GM18511 (cell line): ENCODE data around the gene SPTLC1.
"Not testable (repeated sequence)": the region's sequence is repeated elsewhere in the genome, so short reads cannot be mapped to it uniquely, and the experiment has no call there.

ENCODE experiments used
- ATAC-seq: cut with Tn5 transposase; IDR thresholded peaks from one replicate; pipeline ENCODE4 v1.9.1; 2021; ENCODE audit warnings: mild to moderate bottlenecking, moderate library complexity; ENCODE audit not compliant: unreplicated experiment

SPTLC1 gene, protein sequence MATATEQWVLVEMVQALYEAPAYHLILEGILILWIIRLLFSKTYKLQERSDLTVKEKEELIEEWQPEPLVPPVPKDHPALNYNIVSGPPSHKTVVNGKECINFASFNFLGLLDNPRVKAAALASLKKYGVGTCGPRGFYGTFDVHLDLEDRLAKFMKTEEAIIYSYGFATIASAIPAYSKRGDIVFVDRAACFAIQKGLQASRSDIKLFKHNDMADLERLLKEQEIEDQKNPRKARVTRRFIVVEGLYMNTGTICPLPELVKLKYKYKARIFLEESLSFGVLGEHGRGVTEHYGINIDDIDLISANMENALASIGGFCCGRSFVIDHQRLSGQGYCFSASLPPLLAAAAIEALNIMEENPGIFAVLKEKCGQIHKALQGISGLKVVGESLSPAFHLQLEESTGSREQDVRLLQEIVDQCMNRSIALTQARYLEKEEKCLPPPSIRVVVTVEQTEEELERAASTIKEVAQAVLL

DNA sequence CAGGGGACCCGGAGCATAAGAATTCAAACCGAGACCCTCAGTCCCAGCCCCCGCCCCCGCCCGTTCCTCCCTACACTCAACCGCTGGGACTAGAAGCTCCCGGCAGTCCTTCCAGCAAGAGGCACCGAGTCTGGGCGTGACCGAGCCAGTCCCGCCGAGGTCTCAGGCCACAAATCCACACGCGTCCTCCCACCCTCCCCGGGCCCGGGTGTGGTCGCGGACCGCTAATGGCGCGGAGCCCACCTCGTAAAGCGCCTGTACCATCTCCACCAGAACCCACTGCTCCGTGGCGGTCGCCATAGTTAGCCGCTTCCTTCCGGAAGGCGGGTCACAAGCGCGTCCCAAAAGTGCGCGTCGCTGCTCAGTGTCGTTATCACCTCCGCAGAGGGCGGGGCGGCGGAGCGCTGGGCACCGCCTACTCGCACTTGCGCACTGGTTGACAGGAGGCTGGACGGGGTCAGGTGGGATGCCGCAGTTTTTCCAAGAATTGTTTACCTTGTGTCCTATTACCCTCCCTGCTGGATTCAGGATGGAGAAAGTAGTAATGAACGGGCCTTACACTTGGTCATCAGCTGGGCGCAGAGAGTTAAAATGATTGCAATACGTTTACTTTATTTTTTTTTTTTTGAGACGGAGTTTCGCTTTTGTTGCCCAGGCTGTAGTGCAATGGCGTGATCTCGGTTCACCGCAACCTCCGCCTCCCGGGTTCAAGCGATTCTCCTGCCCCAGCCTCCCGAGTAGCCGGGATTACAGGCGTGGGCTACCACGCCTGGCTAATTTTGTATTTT, at the start of gene SPTLC1:
Gene SPTLC1 (minus strand): TSS at position 343 of the 788 bp plus-strand sequence. CDS start 43 bp downstream, at position 300.
- peak; percentile 98 for ATAC-seq

DNA sequence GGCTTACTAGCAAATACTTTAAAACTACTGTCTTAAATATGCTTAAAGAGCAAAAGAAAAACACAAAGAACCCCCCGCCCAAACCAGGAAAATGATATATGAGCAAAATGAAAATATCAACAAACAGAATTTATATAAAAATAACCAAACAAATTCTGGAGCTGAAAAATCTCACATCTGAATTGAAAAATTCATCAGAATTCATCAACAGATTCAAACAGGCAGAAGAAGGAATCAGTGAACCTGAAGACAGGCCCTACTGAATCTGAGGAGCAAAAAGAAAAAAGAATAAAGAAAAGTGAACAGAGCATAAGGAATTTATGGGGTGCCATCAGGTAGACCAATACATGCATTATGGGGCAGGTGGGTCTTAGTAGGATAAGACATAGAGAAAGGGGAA, 49.8 kb upstream of the SPTLC1 start:
- no peak for ATAC-seq

DNA sequence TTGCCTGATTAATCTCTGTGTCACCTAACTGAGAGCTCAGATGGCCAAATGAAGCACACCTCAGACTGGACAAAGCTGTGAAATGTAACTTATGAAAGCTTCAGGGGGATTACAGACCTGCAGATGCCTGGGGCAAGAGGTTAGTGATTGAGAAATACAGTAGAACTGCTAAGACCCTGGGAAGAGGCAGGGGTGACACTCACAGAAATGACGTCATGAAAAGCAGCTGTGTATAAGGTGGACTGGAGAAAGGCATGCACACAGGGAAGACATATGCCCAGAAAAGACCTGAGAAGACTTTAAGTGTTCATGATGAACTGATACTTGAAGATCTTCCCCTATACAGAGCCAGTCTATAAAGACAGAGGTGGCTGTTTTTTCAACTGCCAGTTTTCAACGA, 49.3 kb upstream of the SPTLC1 start:
- no peak for ATAC-seq

DNA sequence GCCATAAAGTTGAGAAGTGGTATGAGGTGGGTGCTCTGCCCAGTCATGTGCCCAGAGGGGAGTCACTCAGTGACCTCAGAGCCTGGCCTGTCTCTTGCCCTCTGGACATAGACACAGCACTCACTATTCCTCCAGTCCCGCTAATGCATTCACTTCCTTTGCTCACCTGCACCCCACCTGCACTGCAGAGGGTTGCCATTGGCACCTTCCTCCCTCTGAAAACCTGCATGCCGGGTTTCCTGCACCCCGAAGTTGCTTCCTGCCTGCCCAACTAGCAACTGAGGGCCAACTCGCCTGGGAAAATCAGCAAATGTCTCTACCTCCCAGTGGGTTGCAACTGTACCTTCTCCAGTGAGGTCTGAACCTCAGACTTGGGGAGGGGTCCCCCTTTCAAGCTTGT, 48.1 kb upstream of the SPTLC1 start:
- ATAC-seq: no peak

DNA sequence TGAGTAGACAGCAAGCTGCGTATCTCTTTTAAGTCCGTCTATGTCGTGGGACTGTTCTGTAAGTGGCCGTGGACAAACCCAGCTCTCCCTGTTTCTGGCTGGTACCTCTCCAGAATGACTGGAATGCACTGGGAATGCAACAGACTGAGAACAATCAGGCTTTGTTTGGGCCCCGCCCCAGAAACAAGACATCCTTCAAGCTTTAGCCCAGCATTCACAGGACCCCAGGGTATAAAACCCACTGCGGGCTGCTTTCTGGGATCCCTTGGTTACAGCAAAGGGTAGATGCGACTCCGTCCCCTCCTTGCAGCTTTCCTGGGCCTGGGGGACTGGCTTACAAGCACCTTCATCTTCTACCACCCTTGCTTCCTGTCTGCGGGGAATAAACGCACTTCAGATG, 45.6 kb upstream of the SPTLC1 start:
- no peak for ATAC-seq

DNA sequence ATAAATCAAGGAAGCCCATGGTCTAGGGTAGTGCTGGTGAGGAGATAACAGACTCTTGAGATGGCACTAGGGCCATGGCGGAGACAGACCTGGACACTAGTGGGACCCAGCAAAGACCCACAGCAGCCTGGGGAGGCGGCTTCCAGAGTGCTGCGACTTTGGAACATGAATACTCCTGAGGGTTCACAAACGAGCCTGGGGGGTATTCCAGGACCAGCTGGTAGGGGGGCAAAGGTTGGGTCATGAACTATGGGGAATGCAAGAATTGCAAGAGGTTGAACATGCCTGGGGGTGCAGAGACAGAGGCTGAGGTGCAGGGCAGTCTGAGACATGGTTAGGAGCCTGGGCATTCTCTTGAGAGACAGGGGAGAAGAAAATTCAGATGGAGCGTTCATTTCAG, 43.8 kb upstream of the SPTLC1 start:
- ATAC-seq: no peak

DNA sequence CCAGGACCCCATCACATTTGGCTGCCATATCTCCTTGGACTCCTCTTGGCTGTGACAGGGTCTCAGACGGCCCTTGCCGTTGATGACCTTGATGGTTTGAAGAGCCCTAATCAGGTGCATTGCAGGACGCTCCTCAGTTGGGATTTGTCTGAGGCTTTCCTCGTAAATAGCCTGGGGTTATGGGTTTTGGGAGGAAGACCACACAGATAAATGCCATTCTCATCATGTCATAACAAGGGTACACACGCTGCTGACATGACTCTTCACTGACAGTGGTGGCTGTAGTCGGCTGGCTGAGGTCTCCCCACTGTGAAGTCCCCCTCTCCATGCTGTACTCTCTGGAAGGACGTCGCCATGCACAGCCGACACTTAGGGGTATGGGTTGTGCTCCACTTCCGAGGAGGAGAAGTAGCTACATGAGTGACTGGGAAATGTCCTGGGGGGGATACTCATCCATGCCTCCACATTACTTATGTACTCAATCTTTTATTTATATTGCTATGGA, 42.9 kb upstream of the SPTLC1 start:
- ATAC-seq: no peak

DNA sequence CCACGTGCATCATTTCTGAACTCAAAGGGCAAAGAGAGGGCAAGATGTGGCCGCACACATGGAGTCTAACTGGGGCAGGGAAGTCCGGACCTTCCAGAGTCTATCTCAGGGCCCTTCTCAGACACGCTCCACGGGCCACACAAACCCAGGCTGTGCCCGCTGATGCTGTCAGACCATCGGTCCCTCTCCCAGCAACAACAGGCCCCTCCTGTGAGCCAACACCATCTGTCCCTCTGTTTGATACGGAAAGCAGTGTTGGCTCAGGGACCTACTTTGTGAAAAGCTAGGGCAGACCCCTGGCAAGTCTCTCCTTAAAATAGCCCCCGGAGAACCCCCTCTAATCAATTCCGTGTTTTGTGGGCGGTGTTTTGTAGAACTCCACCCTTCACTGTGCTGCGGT, 40.5 kb upstream of the SPTLC1 start:
- ATAC-seq: not testable (repeated sequence)

DNA sequence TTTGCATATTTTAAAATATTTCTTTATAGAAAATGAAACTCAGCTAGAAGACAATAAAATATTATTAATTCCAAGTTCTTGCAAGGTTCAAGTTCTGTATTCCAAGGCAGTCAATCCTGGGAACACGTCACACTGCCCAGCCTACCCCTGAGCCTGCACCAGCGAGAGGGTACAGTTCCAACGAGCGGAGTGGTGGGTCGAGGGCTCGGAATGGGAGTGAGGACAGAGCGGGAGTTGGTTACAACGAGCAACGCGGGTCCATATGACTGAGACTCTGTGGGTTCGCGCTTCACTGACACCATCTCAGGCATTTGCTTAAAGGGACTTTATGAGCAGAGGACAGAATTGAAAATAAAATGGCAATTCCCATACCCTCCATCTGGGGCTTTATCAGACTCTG, 40.0 kb upstream of the SPTLC1 start:
- ATAC-seq: no peak

DNA sequence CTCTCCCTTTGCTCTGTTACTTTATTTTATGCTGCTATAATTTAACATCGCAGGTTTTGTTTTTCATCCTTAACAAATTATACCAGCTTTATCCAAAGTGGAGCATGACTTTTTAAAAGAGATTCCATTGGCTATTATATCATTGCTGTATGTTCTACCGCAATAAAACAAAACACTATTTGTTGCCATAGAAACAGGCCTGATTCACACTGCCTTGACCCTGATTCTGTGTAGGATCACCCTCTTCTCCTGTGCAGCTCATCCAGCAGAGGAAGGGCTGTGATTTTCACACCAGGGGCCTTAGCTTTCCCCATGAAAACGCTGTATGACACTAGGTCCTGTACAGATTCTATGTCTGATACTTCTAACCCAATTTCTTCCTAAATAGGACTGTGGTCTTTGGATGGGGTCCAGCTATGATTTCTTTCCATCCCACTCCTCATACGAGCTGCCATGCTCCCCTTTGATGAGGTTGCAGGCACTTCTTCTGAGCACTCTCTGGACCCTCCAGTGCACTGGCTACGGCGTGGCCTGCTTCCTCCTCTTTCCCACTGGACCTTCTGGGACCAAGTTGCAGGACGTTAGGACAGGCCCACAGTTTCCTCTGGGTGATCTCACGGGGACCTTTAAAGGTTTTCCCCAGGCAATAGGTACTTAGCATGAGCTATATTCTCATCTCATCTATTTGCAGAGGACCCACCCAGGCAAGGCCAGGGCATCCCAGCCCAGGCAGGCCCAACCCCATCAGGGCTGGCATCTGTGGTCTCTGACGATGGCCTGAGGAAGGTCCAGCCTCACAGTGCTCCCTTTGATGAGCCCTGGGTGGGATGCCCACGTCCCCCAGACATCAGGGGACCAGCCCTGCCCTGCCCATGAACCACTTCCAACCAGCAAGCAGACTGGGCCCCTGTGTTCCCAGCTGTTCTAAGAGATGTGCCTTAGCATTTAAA, 38.5 kb upstream of the SPTLC1 start:
- not testable (repeated sequence) for ATAC-seq

DNA sequence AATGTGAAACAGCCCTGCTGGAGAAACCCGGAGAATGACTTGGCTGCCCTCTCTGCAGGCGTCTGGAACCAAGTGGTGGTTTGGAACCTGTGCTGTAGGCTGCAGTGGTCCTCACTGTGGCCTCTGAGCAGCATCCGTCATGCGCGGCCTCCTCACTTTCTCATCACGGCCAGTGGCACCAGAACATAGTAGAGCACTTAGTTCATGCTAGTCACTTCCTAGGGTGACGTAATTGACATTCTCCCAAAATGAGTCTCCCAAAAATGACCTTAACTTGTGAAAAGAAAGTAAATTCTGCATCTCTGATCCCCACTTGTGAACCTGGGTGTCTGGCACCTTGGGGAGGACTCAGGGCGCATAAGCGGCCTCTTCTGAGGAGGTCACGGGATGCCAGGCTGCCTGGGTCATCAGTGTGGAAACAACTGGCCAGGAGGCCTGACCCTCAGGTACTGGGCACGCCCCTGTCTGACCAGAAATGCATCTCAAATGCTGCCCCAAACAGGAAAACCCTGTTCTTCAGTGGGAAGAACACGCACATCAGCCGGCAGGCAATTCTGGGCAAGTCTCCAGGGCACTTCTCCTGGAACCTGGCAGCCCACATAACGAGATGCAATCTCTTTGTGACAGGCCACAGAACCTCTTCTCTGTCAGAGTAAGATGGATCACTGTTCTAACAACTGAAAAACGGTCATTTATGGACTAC, 36.6 kb upstream of the SPTLC1 start:
- no peak for ATAC-seq

DNA sequence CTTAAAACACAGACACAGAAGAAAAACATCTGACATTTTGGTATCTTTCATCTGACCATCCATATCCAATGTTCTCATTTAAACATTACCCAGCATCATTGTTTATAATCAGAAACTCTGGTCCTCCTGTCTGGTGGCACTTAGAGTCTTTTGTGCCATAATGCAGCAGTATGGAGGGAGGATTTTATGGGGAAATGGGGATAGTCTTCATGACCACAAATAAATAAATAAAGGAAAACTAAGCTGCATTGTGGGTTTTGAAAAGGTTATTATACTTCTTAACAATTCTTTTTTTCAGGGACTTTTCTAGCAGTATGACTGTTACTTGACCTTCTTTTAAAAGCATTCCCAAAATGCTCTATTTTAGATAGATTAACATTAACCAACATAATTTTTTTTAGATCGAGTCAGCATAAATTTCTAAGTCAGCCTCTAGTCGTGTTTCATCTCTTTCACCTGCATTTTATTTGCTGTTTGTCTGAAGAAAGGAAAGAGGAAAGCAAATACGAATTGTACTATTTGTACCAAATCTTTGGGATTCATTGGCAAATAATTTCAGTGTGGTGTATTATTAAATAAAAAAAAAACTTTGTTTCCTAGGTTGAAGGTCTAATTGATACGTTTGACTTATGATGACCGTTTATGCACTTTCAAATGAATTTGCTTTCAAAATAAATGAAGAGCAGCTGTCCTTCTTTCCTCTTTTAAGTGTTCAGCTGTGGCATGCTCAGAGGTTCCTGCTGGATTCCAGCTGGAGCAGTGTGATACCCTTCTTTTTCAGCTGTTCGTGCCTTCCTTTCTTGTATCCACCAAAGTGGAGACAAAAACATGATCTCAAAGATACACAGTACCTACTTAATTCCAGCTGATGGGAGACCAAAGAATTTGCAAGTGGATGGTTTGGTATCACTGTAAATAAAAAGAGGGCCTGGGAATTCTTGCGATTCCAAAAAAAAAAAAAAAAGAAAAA, 35.6 kb upstream of the SPTLC1 start:
- not testable (repeated sequence) for ATAC-seq

DNA sequence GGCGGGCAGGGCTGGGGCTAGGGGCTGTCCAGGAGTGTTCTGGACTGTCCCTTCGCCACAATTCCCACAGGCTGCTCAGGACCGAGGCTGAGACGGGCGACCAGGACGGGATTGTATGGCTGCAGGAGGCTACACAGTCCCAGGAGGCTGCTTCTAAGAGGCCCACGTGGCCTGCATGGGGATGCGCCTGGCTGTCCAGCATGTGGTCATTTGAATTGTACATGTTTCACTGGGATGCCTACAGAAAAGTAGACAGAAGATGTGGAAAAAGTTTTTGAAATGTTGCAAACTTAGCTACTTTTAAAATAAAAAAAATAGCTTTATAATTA, 32.6 kb upstream of the SPTLC1 start:
- ATAC-seq: no peak

DNA sequence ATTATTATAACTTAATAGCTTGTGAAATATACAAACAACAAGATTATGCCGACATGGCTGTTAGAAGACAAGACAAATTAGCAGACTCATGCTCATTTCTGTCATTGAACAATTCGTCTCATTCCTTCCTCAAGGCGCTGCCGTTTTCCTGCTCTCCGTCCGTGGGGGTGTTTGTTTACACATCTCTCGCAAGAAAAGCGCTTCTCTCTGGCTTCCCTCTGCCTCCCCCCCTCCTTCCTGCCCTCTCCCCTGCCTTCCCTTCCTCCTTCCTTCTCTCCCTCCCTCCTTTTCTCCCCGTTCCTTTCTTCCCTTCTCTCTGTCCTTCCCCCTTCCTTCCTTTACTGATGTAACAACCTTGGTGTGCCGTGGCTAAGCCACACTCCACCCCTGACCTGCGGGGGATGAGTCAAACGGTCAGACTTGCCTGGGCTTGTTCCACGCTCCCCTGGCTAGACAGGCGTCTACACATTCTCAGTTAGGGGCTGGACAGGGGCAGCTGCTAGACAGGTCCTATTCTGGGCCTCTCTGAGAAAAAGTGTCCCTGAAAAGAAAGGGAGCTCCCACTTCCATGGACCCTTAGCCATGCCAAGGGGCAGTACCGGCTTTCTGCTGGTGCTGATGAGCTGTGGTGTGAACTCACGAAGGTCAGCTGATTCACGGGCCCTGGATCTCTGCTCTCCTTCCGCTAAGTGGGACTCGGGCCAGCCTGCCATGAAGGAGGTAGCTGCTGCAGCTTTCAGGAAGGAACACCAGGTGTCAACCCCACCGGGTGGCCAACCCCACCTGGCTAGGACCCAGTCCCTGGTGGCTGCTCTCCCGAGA, 32.0 kb upstream of the SPTLC1 start:
- peak; percentile 88 for ATAC-seq

DNA sequence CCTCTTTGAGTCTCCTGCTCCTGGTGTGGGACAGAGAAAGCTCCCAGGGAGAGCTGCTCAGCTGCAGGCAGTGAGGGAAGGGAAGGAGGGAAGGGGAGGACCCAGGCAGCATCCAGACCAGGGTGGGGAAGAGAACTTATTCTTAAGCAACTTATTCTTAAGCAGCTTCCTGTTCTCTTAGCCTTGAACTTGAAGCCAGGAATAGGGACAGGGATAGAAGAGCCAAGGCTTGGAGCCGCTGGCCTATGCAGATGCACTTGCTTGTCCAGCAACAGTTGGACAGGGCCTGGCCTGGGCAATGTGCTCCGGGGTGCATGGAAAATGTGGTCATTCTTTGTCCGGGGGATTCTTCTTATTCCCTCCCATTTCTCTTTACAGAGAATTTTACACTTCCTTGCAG, 31.4 kb upstream of the SPTLC1 start:
- no peak for ATAC-seq

DNA sequence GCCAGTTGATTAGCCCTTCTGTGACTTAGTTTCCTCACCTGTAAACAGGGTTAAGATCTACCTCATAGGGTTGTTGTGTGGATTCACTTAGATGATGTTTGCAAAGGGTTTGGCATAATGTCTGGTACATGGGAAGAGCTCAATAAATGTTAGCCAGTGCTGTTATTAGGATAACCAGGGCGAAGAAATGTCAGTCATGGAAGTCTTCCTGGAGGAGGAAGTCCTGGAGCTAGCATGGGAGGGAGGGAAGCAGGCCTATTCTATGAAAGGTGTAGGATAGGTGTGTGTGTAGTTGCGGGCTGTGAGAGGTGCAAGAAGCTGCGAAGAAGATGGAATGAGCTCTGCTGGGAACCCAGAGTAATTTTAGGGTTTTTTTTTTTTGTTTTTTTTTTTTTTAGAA, 30.6 kb upstream of the SPTLC1 start:
- ATAC-seq: not testable (repeated sequence)

DNA sequence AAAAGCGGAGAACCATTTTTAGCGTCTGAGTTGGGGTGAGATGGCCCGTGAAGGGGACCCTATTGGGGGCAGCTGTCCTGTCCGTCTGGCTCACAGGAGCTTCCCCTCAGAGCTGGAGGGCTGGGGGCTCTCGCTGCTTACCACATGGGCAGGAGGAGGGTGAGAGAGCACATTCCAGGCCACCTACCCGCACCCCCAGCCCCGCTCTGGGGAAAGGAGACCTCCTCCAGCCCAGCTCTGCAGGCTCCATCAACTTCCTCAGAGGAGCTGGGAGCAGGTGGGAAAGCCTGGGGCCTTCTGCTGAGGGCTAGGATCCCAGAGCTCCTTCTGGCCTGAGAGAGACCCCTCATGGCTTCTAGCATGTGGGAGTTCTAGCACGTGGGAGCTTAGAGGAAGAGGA, 27.1 kb upstream of the SPTLC1 start:
- no peak for ATAC-seq
